ENCODE results near the gene SEPTIN3.

DNA sequence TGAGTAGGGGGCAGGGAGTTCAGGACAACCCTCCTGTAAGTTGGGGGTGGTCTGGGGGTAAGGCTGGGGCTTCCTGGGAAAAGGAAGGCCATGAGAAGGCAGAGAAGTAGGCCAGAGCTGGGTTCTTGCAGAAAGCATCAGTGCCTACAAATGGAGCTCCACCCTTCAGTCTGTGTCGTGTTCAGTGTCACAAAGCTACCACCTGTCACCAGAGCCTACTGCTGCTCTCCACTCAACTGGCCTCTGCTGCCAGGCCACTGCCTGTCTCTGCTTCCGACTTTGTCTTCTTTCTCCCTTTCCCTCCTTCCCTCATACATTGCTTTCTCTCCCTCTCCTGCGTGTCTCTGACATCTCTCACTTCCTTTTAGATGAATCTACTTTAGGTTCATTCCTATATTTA is 26.0 kb downstream of the SEPTIN3 start:
- no peak for TF ChIP-seq CTCF (IDR thresholded peaks at IDR 0.05)
- no peak for TF ChIP-seq POLR2A (IDR thresholded peaks at IDR 0.05)

Data from Peyer's patch (tissue), 4 donors.